ENCODE results near the gene HSD3B2. TPM values are rescaled to one million over a fixed set of nuclear protein-coding genes. Genes with fewer than 3 reads are reported as not detected.

The HSD3B2 gene
- polyA plus RNA-seq, 1 donor from 2014 or later, result not detected

- Histone ChIP-seq H3K79me2 (replicated peaks; ENCODE audit: insufficient read depth, low read length) (no peaks in the 10 kb centered on the region), H3K27me3 (ENCODE audit: insufficient read depth, low read depth, low read length) (no peaks in the 10 kb centered on the region), H3F3A (ENCODE audit: insufficient read depth, low read length, poor library complexity, severe bottlenecking) (no peaks in the 10 kb centered on the region), H2AFZ (ENCODE audit: low read depth, low read length) (no peak overlapping the region), H3K4me3 (ENCODE audit: low read length) (no peak overlapping the region), H3K9ac (ENCODE audit: low read length) (no peak overlapping the region), H3K27ac (ENCODE audit: low read length) (no peak overlapping the region), H3K9me3 (ENCODE audit: low read length) (no peaks in the 10 kb centered on the region), H3K36me3 (ENCODE audit: insufficient read depth, low read length) (no peaks in the 10 kb centered on the region), H3K4me2 (ENCODE audit: low read length) (no peak overlapping the region), H3K9me2 (ENCODE audit: insufficient read depth, low read length) (no peaks in the 10 kb centered on the region), H4K20me1 (ENCODE audit: insufficient read depth) (no peaks in the 10 kb centered on the region)
- no peak for TF ChIP-seq REST (IDR thresholded peaks at IDR 0.05; ENCODE audit: borderline replicate concordance)
Observed at GRCh38 chr1:119447344-119448126, 32.6 kb downstream of the HSD3B2 start.

DNA sequence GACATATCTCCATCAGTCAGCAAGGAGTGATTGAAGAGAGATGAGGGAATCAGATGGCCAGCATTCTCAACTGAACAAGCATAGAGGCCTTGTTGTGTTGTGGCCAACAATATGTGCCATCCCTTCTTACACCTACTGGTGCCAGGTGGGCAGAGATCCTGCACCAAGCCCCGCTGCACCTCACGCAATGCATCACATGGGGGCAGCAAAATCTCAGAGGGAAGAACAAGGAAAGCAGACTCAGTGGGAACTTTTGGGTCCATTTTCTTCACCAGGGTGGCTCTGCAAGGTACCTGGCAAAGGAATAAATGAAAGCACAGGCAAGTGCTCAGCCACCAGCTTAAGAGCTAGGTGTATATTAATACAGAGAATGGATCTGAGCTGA lies 33.2 kb downstream of the HSD3B2 start:
- no peak overlapping the region for H2AFZ ChIP-seq (ENCODE audit: low read depth, low read length)
- H3K27me3 ChIP-seq (ENCODE audit: insufficient read depth, low read depth, low read length), result no peaks in the 10 kb centered on the region
- H3K36me3 ChIP-seq (ENCODE audit: insufficient read depth, low read length), result no peaks in the 10 kb centered on the region
- no peak for TF ChIP-seq MXI1 (conservative IDR thresholded peaks at IDR 0.05; ENCODE audit: poor library complexity, severe bottlenecking)
- no peak for TF ChIP-seq RAD21 (conservative IDR thresholded peaks at IDR 0.05)
- TF ChIP-seq TAF1 (IDR thresholded peaks at IDR 0.05; ENCODE audit: low read depth), result no peak
- no peak for TF ChIP-seq SMC3 (conservative IDR thresholded peaks at IDR 0.05; ENCODE audit: poor library complexity)
- TF ChIP-seq, protein P1, sequence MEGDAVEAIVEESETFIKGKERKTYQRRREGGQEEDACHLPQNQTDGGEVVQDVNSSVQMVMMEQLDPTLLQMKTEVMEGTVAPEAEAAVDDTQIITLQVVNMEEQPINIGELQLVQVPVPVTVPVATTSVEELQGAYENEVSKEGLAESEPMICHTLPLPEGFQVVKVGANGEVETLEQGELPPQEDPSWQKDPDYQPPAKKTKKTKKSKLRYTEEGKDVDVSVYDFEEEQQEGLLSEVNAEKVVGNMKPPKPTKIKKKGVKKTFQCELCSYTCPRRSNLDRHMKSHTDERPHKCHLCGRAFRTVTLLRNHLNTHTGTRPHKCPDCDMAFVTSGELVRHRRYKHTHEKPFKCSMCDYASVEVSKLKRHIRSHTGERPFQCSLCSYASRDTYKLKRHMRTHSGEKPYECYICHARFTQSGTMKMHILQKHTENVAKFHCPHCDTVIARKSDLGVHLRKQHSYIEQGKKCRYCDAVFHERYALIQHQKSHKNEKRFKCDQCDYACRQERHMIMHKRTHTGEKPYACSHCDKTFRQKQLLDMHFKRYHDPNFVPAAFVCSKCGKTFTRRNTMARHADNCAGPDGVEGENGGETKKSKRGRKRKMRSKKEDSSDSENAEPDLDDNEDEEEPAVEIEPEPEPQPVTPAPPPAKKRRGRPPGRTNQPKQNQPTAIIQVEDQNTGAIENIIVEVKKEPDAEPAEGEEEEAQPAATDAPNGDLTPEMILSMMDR (IDR thresholded peaks at IDR 0.05; ENCODE audit: poor library complexity, severe bottlenecking), result no peak
- no peak for TF ChIP-seq REST (IDR thresholded peaks at IDR 0.05; ENCODE audit: borderline replicate concordance)
- no peak for TF ChIP-seq EZH2 (IDR thresholded peaks at IDR 0.05; ENCODE audit: borderline replicate concordance, insufficient read depth, low read length, poor library complexity, severe bottlenecking)
- no peak for TF ChIP-seq EP300 (conservative IDR thresholded peaks at IDR 0.05; ENCODE audit: poor library complexity, severe bottlenecking)
- TF ChIP-seq POLR2AphosphoS5 (IDR thresholded peaks at IDR 0.05), result no peak
- no peaks in the 10 kb centered on the region for H3K9me3 ChIP-seq (ENCODE audit: low read length)
- no peaks in the 10 kb centered on the region for H4K20me1 ChIP-seq (ENCODE audit: insufficient read depth)
- no peaks in the 10 kb centered on the region for H3K9me2 ChIP-seq (ENCODE audit: insufficient read depth, low read length)
- H3K4me2 ChIP-seq (ENCODE audit: low read length), result no peak overlapping the region
- no peak overlapping the region for H3K27ac ChIP-seq (ENCODE audit: low read length)
- H3K79me2 ChIP-seq (replicated peaks; ENCODE audit: insufficient read depth, low read length), result no peaks in the 10 kb centered on the region
- no peak overlapping the region for H3K9ac ChIP-seq (ENCODE audit: low read length)
- H3F3A ChIP-seq (ENCODE audit: insufficient read depth, low read length, poor library complexity, severe bottlenecking), result no peaks in the 10 kb centered on the region
- H3K4me3 ChIP-seq (ENCODE audit: low read length), result no peak overlapping the region
